RPMI7951 (cell line): ENCODE data around the gene RALGDS. TPM values are rescaled to one million over a fixed set of nuclear protein-coding genes. Genes with fewer than 3 reads are reported as not detected.
"Not testable (repeated sequence)": the region's sequence is repeated elsewhere in the genome, so short reads cannot be mapped to it uniquely, and the experiment has no call there.

ENCODE experiments used
- DNase-seq: peaks from one replicate; pipeline ENCODE4 v3.0.0-alpha.2; 2012; ENCODE audit warnings: low read depth
- total RNA-seq: library from RNA; depleted of rRNA; stranded (reverse); fragments of >200 nt; shearing (Covaris generic); gene quantifications from 2 replicates; pipeline ENCODE4 v1.2.3, GENCODE V29; 2014

Gene RALGDS
- total RNA-seq, 1 experiment from 2014 or later: 18.9 TPM

GRCh38 chr9:133090187-133090586 is 30.9 kb downstream of the RALGDS start:
- no peak for DNase-seq

DNA sequence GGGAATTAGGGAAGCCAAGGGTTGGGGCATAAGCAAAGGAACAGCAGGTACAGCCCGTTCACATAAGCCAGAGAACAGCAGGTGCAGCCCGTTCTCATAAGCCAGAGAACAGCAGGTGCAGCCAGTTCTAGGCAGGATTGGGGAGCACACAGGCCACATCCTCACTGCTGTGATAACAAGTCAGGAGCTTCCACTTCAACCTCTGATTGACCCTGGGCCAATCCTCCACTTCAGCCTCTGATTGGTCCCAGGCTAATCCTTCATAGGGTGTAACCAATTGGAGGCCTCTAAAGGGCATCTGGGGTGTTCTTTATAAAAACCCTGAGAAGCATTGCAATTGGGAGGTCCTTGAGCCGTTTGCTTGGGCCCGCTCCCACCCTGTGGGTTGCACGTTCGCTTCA is 31.8 kb downstream of the RALGDS start:
- DNase-seq: no peak

DNA sequence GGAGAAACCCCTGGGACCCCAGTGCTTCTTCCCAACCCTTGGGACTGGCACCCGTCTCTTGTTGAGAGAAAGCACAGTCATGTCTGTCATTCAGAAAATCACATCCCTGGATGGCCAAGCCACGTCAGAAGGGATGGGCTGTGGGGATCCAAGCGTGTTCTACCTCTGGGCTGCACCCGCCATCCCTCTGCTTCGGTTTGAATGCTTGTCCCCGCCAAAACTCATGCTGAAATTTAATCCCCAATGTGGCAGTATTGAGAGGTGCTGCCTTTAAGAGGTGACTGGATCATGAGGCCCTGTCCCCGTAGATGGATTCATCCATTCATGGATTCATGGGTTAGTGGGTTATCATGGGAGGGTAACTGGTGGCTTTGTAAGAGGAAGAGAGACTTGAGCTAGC is 32.3 kb downstream of the RALGDS start:
- DNase-seq: no peak

- no peak for DNase-seq
Measured at GRCh38 chr9:133088146-133088750, 32.8 kb downstream of the RALGDS start.

- DNase-seq: no peak
Measured at GRCh38 chr9:133087429-133088145, 33.5 kb downstream of the RALGDS start.

GRCh38 chr9:133086894-133087293 is 34.1 kb downstream of the RALGDS start:
- DNase-seq: no peak

- not testable (repeated sequence) for DNase-seq
Measured at GRCh38 chr9:133086212-133086860, 34.7 kb downstream of the RALGDS start.

- DNase-seq: not testable (repeated sequence)
Measured at GRCh38 chr9:133083688-133084087, 37.4 kb downstream of the RALGDS start.

GRCh38 chr9:133081957-133082644 is 38.9 kb downstream of the RALGDS start:
- DNase-seq: not testable (repeated sequence)

DNA sequence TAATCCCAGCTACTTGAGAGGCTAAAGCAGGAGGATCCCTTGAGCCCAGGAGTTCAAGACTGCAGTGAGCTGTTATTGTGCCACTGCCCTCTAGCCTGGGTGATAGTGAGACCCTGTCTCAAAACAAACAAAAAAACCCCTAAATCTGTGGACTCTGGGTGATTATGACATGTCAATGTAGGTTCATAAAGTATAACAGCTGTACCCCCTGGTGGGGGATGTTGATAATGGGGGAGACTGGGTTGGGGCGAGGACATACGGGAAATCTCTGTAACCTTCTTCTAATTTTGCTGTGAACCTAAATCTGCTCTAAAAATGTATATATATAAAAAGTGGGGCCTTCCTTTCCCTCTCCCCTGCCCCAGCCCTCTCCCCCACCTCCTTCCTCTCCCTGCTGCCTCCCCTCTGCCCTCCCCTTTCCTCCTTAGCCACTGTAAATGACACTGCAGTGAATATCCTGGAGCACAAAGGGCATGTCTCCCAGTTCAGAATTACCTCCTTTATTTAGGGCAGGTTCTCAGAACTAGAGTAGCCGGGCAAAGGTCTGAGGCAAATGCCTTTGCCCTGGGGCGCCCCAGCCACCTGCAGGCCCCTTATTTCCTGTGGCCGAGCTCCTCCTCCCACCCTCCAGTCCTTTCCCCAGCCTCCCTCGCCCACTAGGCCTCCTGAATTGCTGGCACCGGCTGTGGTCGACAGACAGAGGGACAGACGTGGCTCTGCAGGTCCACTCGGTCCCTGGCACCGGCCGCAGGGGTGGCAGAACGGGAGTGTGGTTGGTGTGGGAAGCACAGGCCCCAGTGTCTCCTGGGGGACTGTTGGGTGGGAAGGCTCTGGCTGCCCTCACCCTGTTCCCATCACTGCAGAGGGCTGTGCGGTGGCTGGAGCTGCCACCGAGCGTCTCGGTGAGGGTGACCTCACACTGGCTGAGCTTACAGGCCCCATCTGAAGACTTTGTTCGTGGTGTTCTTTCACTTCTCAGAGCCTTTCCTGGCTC is 40.0 kb downstream of the RALGDS start:
- not testable (repeated sequence) for DNase-seq

DNA sequence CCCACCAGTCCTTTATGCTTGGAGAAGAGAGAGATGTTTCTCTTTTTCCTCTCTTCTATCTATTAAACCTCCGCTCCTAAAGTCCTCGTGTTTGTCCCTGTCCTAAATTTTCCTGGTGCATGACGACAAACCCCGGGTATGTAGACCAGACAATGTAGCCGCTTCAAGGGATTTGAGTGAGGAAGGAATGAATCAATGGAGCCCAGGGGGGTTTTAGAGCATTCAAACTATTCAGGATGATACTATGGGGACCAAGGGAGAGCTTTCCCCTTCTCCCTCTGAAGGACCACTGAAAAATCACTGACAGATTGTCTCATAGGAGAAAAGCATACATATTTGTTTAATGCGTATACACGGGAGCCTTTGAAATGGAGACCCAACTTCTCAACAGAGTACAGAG is 40.9 kb downstream of the RALGDS start:
- DNase-seq: no peak

- DNase-seq: no peak
Measured at GRCh38 chr9:133078486-133078885, 42.6 kb downstream of the RALGDS start.

DNA sequence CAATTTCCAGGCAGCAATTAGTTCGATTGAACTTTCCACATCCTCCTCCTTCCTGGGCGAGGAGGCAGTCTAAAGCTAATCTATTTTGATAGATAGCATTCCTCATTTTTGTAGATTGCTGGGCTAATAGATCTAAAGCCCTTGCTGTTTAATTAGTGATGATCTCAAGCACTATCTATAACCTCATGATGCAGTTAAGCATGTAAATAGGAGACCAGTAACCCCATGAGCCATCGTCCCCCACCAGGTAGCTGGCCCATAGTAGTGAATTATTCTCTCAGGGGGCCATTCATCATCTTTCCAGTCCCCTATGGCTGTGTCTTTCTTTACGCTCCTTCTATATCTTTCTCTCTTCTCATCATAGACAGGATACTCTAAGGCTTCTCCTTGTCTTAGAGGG is 44.3 kb downstream of the RALGDS start:
- no peak for DNase-seq

GRCh38 chr9:133075925-133076630 is 45.0 kb downstream of the RALGDS start:
- no peak for DNase-seq

DNA sequence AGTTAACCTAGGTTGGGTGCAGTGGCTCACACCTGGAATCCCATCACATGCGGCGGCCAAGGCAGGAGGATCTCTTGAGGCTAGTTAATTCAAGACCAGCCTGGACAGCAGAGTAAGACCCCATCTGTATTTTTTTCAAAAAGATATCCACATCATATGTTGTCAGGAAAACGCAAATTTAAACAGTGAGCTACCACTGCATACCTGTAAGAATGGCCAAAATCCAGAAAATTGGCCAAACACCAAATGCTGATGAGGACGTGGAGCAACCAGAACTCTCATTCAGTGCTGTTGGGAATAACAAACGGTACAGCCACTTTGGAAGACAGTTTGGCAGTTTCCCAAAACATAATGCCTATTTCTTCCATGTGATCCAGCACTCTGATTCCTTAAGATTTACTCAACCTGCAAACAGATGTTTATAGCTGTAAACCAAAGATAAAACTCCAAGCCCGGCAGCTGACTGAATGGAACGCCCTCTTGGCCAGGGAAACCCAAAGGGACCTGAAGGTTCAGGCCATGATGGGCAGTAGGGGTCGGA is 46.9 kb downstream of the RALGDS start:
- DNase-seq: no peak

- no peak for DNase-seq
Measured at GRCh38 chr9:133073086-133074014, 47.7 kb downstream of the RALGDS start.

GRCh38 chr9:133072210-133072609 is 48.8 kb downstream of the RALGDS start:
- not testable (repeated sequence) for DNase-seq

DNA sequence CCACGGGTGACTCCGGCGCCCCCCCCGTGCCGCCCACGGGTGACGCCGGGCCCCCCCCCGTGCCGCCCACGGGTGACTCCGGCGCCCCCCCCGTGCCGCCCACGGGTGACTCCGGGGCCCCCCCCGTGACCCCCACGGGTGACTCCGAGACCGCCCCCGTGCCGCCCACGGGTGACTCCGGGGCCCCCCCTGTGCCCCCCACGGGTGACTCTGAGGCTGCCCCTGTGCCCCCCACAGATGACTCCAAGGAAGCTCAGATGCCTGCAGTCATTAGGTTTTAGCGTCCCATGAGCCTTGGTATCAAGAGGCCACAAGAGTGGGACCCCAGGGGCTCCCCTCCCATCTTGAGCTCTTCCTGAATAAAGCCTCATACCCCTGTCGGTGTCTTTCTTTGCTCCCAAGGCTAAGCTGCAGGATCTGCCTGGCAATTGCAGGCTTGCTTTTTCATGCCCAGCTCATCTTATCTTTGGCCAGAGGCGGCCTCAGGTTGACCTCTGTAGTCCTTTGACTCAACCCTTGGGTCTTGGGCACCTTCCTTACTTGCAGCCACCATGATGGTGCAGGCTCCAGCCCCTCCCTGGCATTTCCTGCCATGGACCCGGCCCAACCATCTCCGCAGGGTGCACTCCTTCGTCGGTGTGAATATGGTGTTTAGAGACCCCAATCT is 49.4 kb downstream of the RALGDS start:
- DNase-seq: no peak

GRCh38 chr9:133070985-133071384 is 50.1 kb downstream of the RALGDS start:
- not testable (repeated sequence) for DNase-seq
